PC-3 (cell line): ENCODE data around the gene ZNF595. TPM values are rescaled to one million over a fixed set of nuclear protein-coding genes. Genes with fewer than 3 reads are reported as not detected.
"Not testable (repeated sequence)": the region's sequence is repeated elsewhere in the genome, so short reads cannot be mapped to it uniquely, and the experiment has no call there.

ENCODE experiments used
- ATAC-seq: fragments of 200-7000 bp; cut with Tn5 transposase; 2 replicates; pipeline ENCODE4 v1.9.1; 2020; ENCODE audit warnings: mild to moderate bottlenecking, moderate library complexity
- BruUV-seq: library from RNA; stranded (reverse); fragments of 400-500 nt; replicated peaks from 2 replicates; lab custom pipeline; 2021; lab: Mats Ljungman, UMichigan
- CTCF ChIA-PET: fragments of 300-600 bp; sonication (Branson Sonifier 250); formaldehyde crosslinking; loops from one replicate; lab custom pipeline; 2022; ENCODE audit warnings: antibody characterized with exemption; lab: Charles Lee
- POLR2A ChIA-PET: fragments of 300-600 bp; sonication (Branson Sonifier 250); formaldehyde crosslinking; loops from one replicate; lab custom pipeline; 2022; ENCODE audit warnings: antibody characterized with exemption; ENCODE audit not compliant: unreplicated experiment; lab: Charles Lee
- DNase-seq: peaks from one replicate; pipeline ENCODE4 v3.0.0-alpha.2; 2015
- H2AFZ ChIP-seq: fragments of 300-600 bp; sonication (generic); 2 replicates; pipeline ENCODE4 v1.6.0; 2016; ENCODE audit warnings: antibody characterized with exemption, low read length
- H3F3A ChIP-seq: fragments of 300-600 bp; sonication (generic); one replicate; pipeline ENCODE4 v1.6.0; 2017; ENCODE audit warnings: antibody characterized with exemption, low read length, control low read depth, mild to moderate bottlenecking; ENCODE audit not compliant: unreplicated experiment
- H3K27ac ChIP-seq: fragments of 300-600 bp; sonication (generic); 2 replicates; pipeline ENCODE4 v1.5.1; 2016; ENCODE audit warnings: mild to moderate bottlenecking, low read length
- H3K27me3 ChIP-seq: fragments of 300-600 bp; sonication (generic); 2 replicates; pipeline ENCODE4 v1.6.1; 2016; ENCODE audit warnings: low read length, mixed read lengths
- H3K36me3 ChIP-seq: fragments of 300-600 bp; sonication (generic); 2 replicates; pipeline ENCODE4 v1.6.1; 2016; ENCODE audit warnings: low read depth, mixed run types, low read length, mixed read lengths
- H3K4me1 ChIP-seq: fragments of 300-600 bp; sonication (generic); 2 replicates; pipeline ENCODE4 v1.5.1; 2016; ENCODE audit warnings: low read length; ENCODE audit not compliant: insufficient read depth
- H3K4me2 ChIP-seq: fragments of 300-600 bp; sonication (generic); 2 replicates; pipeline ENCODE4 v1.6.0; 2016; ENCODE audit warnings: low read length
- H3K4me3 ChIP-seq: fragments of 300-600 bp; sonication (generic); 2 replicates; pipeline ENCODE4 v1.5.1; 2016; ENCODE audit warnings: mild to moderate bottlenecking, low read length, mixed read lengths
- H3K79me2 ChIP-seq: fragments of 300-600 bp; sonication (generic); 2 replicates; pipeline ENCODE4 v1.6.1; 2017; ENCODE audit warnings: low read length, mixed read lengths
- H3K9ac ChIP-seq: fragments of 300-600 bp; sonication (generic); 2 replicates; pipeline ENCODE4 v1.6.0; 2016; ENCODE audit warnings: mild to moderate bottlenecking, low read length
- H3K9me2 ChIP-seq: fragments of 300-600 bp; sonication (generic); replicated peaks from 2 replicates; pipeline ENCODE4 v1.6.1; 2016; ENCODE audit warnings: mixed run types, low read length, mixed read lengths
- H3K9me3 ChIP-seq: fragments of 300-600 bp; sonication (generic); 2 replicates; pipeline ENCODE4 v1.6.1; 2016; ENCODE audit warnings: low read length, mixed read lengths
- H4K20me1 ChIP-seq: fragments of 300-600 bp; sonication (generic); 2 replicates; pipeline ENCODE4 v1.6.1; 2016; ENCODE audit warnings: low read length, mixed read lengths
- CTCF ChIP-seq: fragments of 300-600 bp; sonication (generic); conservative IDR thresholded peaks from 2 replicates; pipeline ENCODE4 v1.5.1; 2017; ENCODE audit warnings: antibody characterized with exemption, low read depth, mild to moderate bottlenecking, low read length
- EZH2 ChIP-seq: fragments of 300-600 bp; sonication (generic); IDR thresholded peaks from one replicate; pipeline ENCODE4 v1.6.1; 2017; ENCODE audit warnings: antibody characterized with exemption, mild to moderate bottlenecking, low read length; ENCODE audit not compliant: unreplicated experiment
- EZH2phosphoT487 ChIP-seq: fragments of 300-600 bp; sonication (generic); IDR thresholded peaks from 2 replicates; pipeline ENCODE4 v1.6.1; 2018; ENCODE audit warnings: mild to moderate bottlenecking, antibody characterized with exemption, low read length, borderline replicate concordance
- intact Hi-C: fragments of 100-400 bp; cut with micrococcal nuclease; formaldehyde crosslinking; loops from 2 replicates; pipeline ENCODE4 v1.9.0; 2023
- total RNA-seq: library from RNA; depleted of rRNA; stranded (reverse); fragments of >200 nt; gene quantifications from 2 replicates; pipeline ENCODE4 v1.2.3, GENCODE V29; 2014

Gene ZNF595
- total RNA-seq, 1 experiment from 2014 or later = 7.4 TPM

GRCh38 chr4:51655-52277 lies 1.4 kb upstream of the ZNF595 start:
- CTCF ChIA-PET, ATAC-seq, H3K27ac ChIP-seq, H3K9me3 ChIP-seq, H3K4me2 ChIP-seq, H3K4me1 ChIP-seq, H3K36me3 ChIP-seq, H3F3A ChIP-seq, POLR2A ChIA-PET, H3K79me2 ChIP-seq, H4K20me1 ChIP-seq, H3K27me3 ChIP-seq, intact Hi-C loops, H2AFZ ChIP-seq, H3K9me2 ChIP-seq, H3K9ac ChIP-seq, BruUV-seq, H3K4me3 ChIP-seq, DNase-seq: not testable (repeated sequence)

- POLR2A ChIA-PET, H3K36me3 ChIP-seq, H3K9me3 ChIP-seq, H3F3A ChIP-seq, CTCF ChIA-PET, H3K4me1 ChIP-seq, intact Hi-C loops, H4K20me1 ChIP-seq, H2AFZ ChIP-seq, H3K27me3 ChIP-seq, H3K4me2 ChIP-seq, H3K9me2 ChIP-seq, H3K27ac ChIP-seq, DNase-seq, H3K79me2 ChIP-seq: not testable (repeated sequence)
- TSS peak; percentile 70 for BruUV-seq
- peak; percentile 32 for ATAC-seq
- peak overlapping the region; percentile 47; the same call in 1 of the 2 replicates for H3K9ac ChIP-seq
- H3K4me3 ChIP-seq = peak overlapping the region; percentile 37; the same call in 1 of the 2 replicates
These were observed 400 bp downstream of the ZNF595 start for GRCh38 chr4:53521-53920.

- H3F3A ChIP-seq, CTCF ChIA-PET, BruUV-seq, H3K4me1 ChIP-seq, H3K27ac ChIP-seq, H3K9me2 ChIP-seq, H3K4me2 ChIP-seq, H3K79me2 ChIP-seq, H3K9ac ChIP-seq, H4K20me1 ChIP-seq, H2AFZ ChIP-seq, POLR2A ChIA-PET, intact Hi-C loops, ATAC-seq, H3K4me3 ChIP-seq, DNase-seq, H3K27me3 ChIP-seq, H3K9me3 ChIP-seq: not testable (repeated sequence)
- peaks cover 18% of the 10 kb centered on the region for H3K36me3 ChIP-seq
These were observed 11.6 kb downstream of the ZNF595 start for GRCh38 chr4:64733-65132.

DNA sequence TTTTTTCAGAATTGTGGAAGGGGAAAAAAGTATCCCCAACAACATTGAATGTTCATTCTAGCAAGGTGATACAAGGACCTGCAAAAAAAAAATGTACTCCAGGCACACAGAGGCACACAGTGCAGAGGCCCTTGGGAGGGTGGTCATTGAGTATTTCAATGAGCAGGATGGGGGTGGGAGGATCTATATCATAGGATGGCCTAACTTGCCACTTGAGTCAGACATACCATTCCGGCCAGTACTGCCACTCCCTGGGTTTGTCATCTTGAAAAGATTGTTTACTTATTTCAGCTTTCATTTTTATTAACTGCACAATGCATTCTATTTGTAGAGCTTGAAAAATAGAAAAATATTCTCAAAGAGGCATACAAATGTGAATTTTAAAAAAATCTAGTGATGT lies 18.7 kb downstream of the ZNF595 start:
- ATAC-seq (peak; percentile 29; the same call in 1 of the 2 replicates), DNase-seq (peak; percentile 3)
- Histone ChIP-seq H3F3A (no peaks in the 10 kb centered on the region), H3K79me2 (no peaks in the 10 kb centered on the region), H3K27ac (no peak overlapping the region), H3K27me3 (no peaks in the 10 kb centered on the region), H4K20me1 (no peaks in the 10 kb centered on the region), H3K9me2 (no peaks in the 10 kb centered on the region), H3K4me3 (no peak overlapping the region), H3K4me1 (no peaks in the 10 kb centered on the region), H3K9me3 (peaks cover 44% of the 10 kb centered on the region), H2AFZ (no peak overlapping the region), H3K9ac (no peak overlapping the region), H3K36me3 (peaks cover 81% of the 10 kb centered on the region), H3K4me2 (no peak overlapping the region)
- ChIA-PET POLR2A (no interaction called here), CTCF (no interaction called here)
- no TSS peak for BruUV-seq
- intact Hi-C loops = no loop called here
- no peak for TF ChIP-seq EZH2
- no peak for TF ChIP-seq EZH2phosphoT487
- no peak for TF ChIP-seq CTCF
